Activated effector memory CD4-positive, alpha-beta T cell treated with anti-CD3 and anti-CD28 coated beads, Interleukin-2, amount 50 U/mL, for 16 hours (primary cell): ENCODE data around the gene FNDC1.

Experiments
- DNase-seq: peaks from one replicate; pipeline ENCODE4 v3.0.0-alpha.2; 2020

The FNDC1 gene

GRCh38 chr6:159212525-159213280, 43.5 kb downstream of the FNDC1 start:
- DNase-seq: no peak

- no peak for DNase-seq
Observed at GRCh38 chr6:159213405-159213804, 44.2 kb downstream of the FNDC1 start.

GRCh38 chr6:159214281-159214680, 45.1 kb downstream of the FNDC1 start:
- no peak for DNase-seq

- DNase-seq: no peak
Observed at GRCh38 chr6:159217595-159218275, 48.5 kb downstream of the FNDC1 start.

- DNase-seq: no peak
Observed at GRCh38 chr6:159220093-159220492, 50.9 kb downstream of the FNDC1 start.

- DNase-seq: no peak
Observed at GRCh38 chr6:159221486-159222170, 52.4 kb downstream of the FNDC1 start.

- DNase-seq: no peak
Observed at GRCh38 chr6:159224452-159224851, 55.3 kb downstream of the FNDC1 start.

GRCh38 chr6:159229651-159230051, 60.5 kb downstream of the FNDC1 start:
- DNase-seq: no peak

- DNase-seq: no peak
Observed at GRCh38 chr6:159232106-159232645, 63.0 kb downstream of the FNDC1 start.

GRCh38 chr6:159232751-159233150, 63.6 kb downstream of the FNDC1 start:
- no peak for DNase-seq

GRCh38 chr6:159233365-159234101, 64.3 kb downstream of the FNDC1 start:
- DNase-seq: no peak

GRCh38 chr6:159234102-159234553, 64.9 kb downstream of the FNDC1 start:
- no peak for DNase-seq

GRCh38 chr6:159238920-159239558, 69.8 kb downstream of the FNDC1 start:
- DNase-seq: no peak

GRCh38 chr6:159249128-159249527, 79.9 kb downstream of the FNDC1 start:
- no peak for DNase-seq

GRCh38 chr6:159249752-159250151, 80.6 kb downstream of the FNDC1 start:
- DNase-seq: no peak

- DNase-seq: no peak
Observed at GRCh38 chr6:159250633-159251032, 81.4 kb downstream of the FNDC1 start.

- DNase-seq: no peak
Observed at GRCh38 chr6:159252955-159253508, 83.8 kb downstream of the FNDC1 start.

GRCh38 chr6:159254186-159254585, 85.0 kb downstream of the FNDC1 start:
- no peak for DNase-seq

- DNase-seq: no peak
Observed at GRCh38 chr6:159255434-159255951, 86.3 kb downstream of the FNDC1 start.

GRCh38 chr6:159256128-159256527, 86.9 kb downstream of the FNDC1 start:
- DNase-seq: no peak

GRCh38 chr6:159257846-159258245, 88.6 kb downstream of the FNDC1 start:
- no peak for DNase-seq
